ENCODE measurements around the gene MCM10.

Gene MCM10

GRCh38 chr10:13182424-13182823, 21.1 kb downstream of the MCM10 start:
- no peak overlapping the region for H3K4me3 ChIP-seq (ENCODE audit: control insufficient read depth, low read depth, low read length)
- TF ChIP-seq CTCF (conservative IDR thresholded peaks at IDR 0.05; ENCODE audit: control insufficient read depth, insufficient read depth, low read depth, low read length): no peak

GRCh38 chr10:13183625-13184024, 22.3 kb downstream of the MCM10 start:
- H3K4me3 ChIP-seq (ENCODE audit: control insufficient read depth, low read depth, low read length): no peak overlapping the region
- DNase-seq (ENCODE audit: low read depth): no peak
- no peak for TF ChIP-seq CTCF (conservative IDR thresholded peaks at IDR 0.05; ENCODE audit: control insufficient read depth, insufficient read depth, low read depth, low read length)

More at GRCh38 chr10:13182424-13182823, 21.1 kb downstream of the MCM10 start:
- DNase-seq (ENCODE audit: low read depth): no peak

GRCh38 chr10:13184276-13184675, 22.9 kb downstream of the MCM10 start:
- H3K4me3 ChIP-seq (ENCODE audit: control insufficient read depth, low read depth, low read length): no peak overlapping the region
- DNase-seq (ENCODE audit: low read depth): no peak
- TF ChIP-seq CTCF (conservative IDR thresholded peaks at IDR 0.05; ENCODE audit: control insufficient read depth, insufficient read depth, low read depth, low read length): no peak

GRCh38 chr10:13184730-13185514, 23.6 kb downstream of the MCM10 start:
- no peak overlapping the region for H3K4me3 ChIP-seq (ENCODE audit: control insufficient read depth, low read depth, low read length)
- no peak for TF ChIP-seq CTCF (conservative IDR thresholded peaks at IDR 0.05; ENCODE audit: control insufficient read depth, insufficient read depth, low read depth, low read length)
- no peak for DNase-seq (ENCODE audit: low read depth)

GRCh38 chr10:13187135-13187534, 25.8 kb downstream of the MCM10 start:
- TF ChIP-seq CTCF (conservative IDR thresholded peaks at IDR 0.05; ENCODE audit: control insufficient read depth, insufficient read depth, low read depth, low read length): no peak
- H3K4me3 ChIP-seq (ENCODE audit: control insufficient read depth, low read depth, low read length): no peak overlapping the region
- DNase-seq (ENCODE audit: low read depth): no peak

- no peak for TF ChIP-seq CTCF (conservative IDR thresholded peaks at IDR 0.05; ENCODE audit: control insufficient read depth, insufficient read depth, low read depth, low read length)
Observed at GRCh38 chr10:13188593-13188992, 27.2 kb downstream of the MCM10 start.

More at GRCh38 chr10:13188593-13188992, 27.2 kb downstream of the MCM10 start:
- no peak for DNase-seq (ENCODE audit: low read depth)
- no peak overlapping the region for H3K4me3 ChIP-seq (ENCODE audit: control insufficient read depth, low read depth, low read length)
